Esophagus muscularis mucosa (tissue), 4 donors: Measurements from ENCODE around the gene TDRD12. TPM values are rescaled to one million over a fixed set of nuclear protein-coding genes. Genes with fewer than 3 reads are reported as not detected.

Source experiments
- DNase-seq: peaks from one replicate; pipeline ENCODE4 v3.0.0-alpha.2; 2017; ENCODE audit errors: extremely low spot score
- H3K27ac ChIP-seq, 4 donors: fragments of 200-600 bp; sonication (generic); replicated peaks in 1 of 4; 1 replicate in 3 of 4; 2 replicates in 1 of 4; pipeline ENCODE4 v1.5.1; 2016 to 2019; ENCODE audit warnings: mild to moderate bottlenecking in 1 of 4
- H3K27me3 ChIP-seq, 4 donors: fragments of 200-600 bp; sonication (generic); one replicate each; pipeline versions ENCODE4 v1.5.1 to v1.6.0; 2016 to 2019
- H3K36me3 ChIP-seq, 4 donors: fragments of 200-600 bp; sonication (generic); one replicate each; pipeline ENCODE4 v1.5.1; 2016 to 2019
- H3K4me1 ChIP-seq, 4 donors: fragments of 200-600 bp; sonication (generic); one replicate each; pipeline ENCODE4 v1.5.1; 2016 to 2019
- H3K4me3 ChIP-seq, 4 donors: fragments of 200-600 bp; sonication (generic); 1 replicate in 2 of 4; 2 replicates in 2 of 4; pipeline ENCODE4 v1.5.1; 2016 to 2019; ENCODE audit warnings: mild to moderate bottlenecking in 4 of 4, moderate library complexity in 1 of 4
- H3K9me3 ChIP-seq, 4 donors: fragments of 200-600 bp; sonication (generic); 1 replicate in 3 of 4; 2 replicates in 1 of 4; pipeline ENCODE4 v1.5.1; 2016 to 2019
- EP300 ChIP-seq: sonication (generic); formaldehyde crosslinking; IDR thresholded peaks from one replicate; pipeline ENCODE4 v1.6.1; 2017; ENCODE audit warnings: antibody characterized with exemption
- POLR2A ChIP-seq: fragments of 450-650 bp; IDR thresholded peaks from one replicate; pipeline ENCODE4 v1.6.1; 2017; ENCODE audit warnings: antibody characterized with exemption, moderate library complexity, mild to moderate bottlenecking, low read depth
- POLR2AphosphoS5 ChIP-seq, 2 donors: sonication (generic); formaldehyde crosslinking; IDR thresholded peaks; one replicate each; pipeline ENCODE4 v1.6.1; 2017; ENCODE audit warnings: antibody characterized with exemption in 2 of 2
- WGBS: methylation state at CpG from one replicate; pipeline ENCODE4 v1.1.5; 2018; 5-methylcytosine and 5-hydroxymethylcytosine counted together
- intact Hi-C: fragments of 100-400 bp; cut with DNase I; formaldehyde crosslinking; loops from one replicate; pipeline ENCODE4 v1.15.1; 2023
- total RNA-seq, 4 donors: library from RNA; depleted of rRNA; stranded (reverse); fragments of >200 nt; gene quantifications; one replicate each; pipeline versions ENCODE4 v1.1.0 to v1.2.1, GENCODE V29; 2016
- TF ChIP-seq, protein P1 (sequence below), 3 experiments: fragments of 200-600 bp in 2 of 3; fragments of 450-650 bp in 1 of 3; sonication (generic) in 2 of 3; IDR thresholded peaks; one replicate each; pipeline ENCODE4 v1.5.1; 2017 to 2019; ENCODE audit warnings: antibody characterized with exemption in 3 of 3, mild to moderate bottlenecking in 2 of 3, moderate library complexity in 1 of 3

Gene TDRD12
- total RNA-seq, 4 donors from 2014 or later: 0.83 to 1.6 (median 1.3) TPM; not detected in 1

DNA sequence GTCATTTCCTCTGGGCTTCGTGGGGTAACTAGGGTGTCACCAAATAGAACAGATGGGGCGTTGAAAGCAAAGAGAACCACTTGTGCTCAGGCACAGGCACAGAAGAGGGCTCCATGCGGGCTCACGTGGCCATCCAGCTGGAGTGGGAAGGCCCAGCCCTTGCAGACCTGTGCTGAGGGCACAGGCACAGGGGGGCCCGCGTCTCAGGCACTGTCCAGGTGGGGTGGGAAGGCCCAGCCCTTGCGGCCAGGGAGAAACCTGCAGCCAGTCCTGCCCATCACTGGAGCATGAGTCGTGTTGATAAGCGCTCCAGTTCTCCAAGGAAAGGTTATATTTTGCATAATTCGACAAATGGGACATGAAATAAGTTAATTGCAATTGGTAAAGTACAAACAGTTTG, 92.5 kb downstream of the TDRD12 start:
- H3K4me3 ChIP-seq: no peak overlapping the region

DNA sequence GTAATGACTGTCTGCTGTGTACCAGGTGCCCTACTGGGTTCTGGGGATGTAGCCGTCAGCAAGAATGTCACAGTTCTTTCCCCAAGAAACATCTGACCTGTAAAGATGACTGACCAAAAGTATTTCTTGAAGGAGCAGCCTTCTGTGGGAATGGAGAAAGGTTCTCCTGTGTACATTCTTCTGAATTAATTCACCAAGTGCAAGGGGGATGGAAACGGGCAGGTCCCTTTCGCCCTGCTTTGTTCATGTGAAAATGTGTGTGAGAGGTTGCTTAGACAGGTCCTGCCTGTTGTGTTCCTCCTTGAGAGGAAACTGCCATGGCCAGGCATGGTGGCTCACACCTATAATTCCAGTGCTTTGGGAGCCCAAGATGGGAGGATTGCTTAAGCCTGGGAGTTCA, 93.0 kb downstream of the TDRD12 start:
- Histone ChIP-seq H3K9me3 (no peaks in the 10 kb centered on the region), H3K4me3 (no peak overlapping the region), H3K27me3 (peaks cover 0 to 11% (median 0%) of the 10 kb centered on the region in 4 donors), H3K27ac (no peak overlapping the region), H3K36me3 (no peaks in the 10 kb centered on the region), H3K4me1 (no peaks in the 10 kb centered on the region)
- intact Hi-C loops: no loop called here
- TF ChIP-seq EP300: no peak
- TF ChIP-seq, protein P1, sequence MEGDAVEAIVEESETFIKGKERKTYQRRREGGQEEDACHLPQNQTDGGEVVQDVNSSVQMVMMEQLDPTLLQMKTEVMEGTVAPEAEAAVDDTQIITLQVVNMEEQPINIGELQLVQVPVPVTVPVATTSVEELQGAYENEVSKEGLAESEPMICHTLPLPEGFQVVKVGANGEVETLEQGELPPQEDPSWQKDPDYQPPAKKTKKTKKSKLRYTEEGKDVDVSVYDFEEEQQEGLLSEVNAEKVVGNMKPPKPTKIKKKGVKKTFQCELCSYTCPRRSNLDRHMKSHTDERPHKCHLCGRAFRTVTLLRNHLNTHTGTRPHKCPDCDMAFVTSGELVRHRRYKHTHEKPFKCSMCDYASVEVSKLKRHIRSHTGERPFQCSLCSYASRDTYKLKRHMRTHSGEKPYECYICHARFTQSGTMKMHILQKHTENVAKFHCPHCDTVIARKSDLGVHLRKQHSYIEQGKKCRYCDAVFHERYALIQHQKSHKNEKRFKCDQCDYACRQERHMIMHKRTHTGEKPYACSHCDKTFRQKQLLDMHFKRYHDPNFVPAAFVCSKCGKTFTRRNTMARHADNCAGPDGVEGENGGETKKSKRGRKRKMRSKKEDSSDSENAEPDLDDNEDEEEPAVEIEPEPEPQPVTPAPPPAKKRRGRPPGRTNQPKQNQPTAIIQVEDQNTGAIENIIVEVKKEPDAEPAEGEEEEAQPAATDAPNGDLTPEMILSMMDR (IDR thresholded peaks at IDR 0.05): no peak
- no peak for TF ChIP-seq POLR2AphosphoS5 (IDR thresholded peaks at IDR 0.05)
- TF ChIP-seq POLR2A: no peak
- no peak for DNase-seq
- 60% methylated on average over 3 of the region's 3 CpGs for WGBS

More for the DNA sequence above, 92.5 kb downstream of the TDRD12 start:
- Histone ChIP-seq H3K4me1 (no peaks in the 10 kb centered on the region), H3K27me3 (peaks cover 0 to 6% (median 0%) of the 10 kb centered on the region in 4 donors), H3K27ac (no peak overlapping the region), H3K9me3 (no peaks in the 10 kb centered on the region), H3K36me3 (no peaks in the 10 kb centered on the region)
- intact Hi-C loops: no loop called here
- DNase-seq: no peak
- TF ChIP-seq POLR2A (no peak), EP300 (no peak), POLR2AphosphoS5 (IDR thresholded peaks at IDR 0.05) (no peak)
- TF ChIP-seq, protein P1 (IDR thresholded peaks at IDR 0.05): no peak
- WGBS: 78% methylated on average over 10 of the region's 10 CpGs

DNA sequence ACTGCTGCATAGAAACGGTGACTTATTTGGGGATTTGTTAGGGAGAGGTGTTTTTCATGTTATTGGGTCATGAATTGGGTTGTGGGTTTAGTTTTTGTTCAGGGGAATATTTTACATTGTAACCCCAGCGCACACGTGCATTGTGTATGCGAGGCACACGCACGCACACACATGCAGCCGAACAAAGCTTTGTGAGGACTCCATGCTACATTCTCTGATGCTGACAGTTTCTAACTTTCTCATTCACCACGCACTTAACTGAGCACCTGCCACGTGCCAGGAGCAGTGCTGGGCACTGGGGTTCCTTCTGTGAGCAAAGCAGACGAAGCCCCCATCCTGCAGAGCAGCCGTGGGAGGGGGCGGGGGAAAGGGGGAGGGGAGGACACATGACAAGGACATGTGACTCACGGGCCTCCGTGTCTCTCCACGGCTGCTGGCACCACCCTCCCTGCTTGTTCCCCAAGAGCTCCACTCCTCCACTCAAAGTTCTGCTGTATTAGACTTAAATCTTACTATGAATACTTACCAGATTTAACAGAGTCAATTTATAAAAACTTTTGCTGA, 94.4 kb downstream of the TDRD12 start:
- no peak for TF ChIP-seq EP300
- no peak for TF ChIP-seq POLR2AphosphoS5 (IDR thresholded peaks at IDR 0.05)
- TF ChIP-seq, protein P1 (IDR thresholded peaks at IDR 0.05): no peak
- no peak for TF ChIP-seq POLR2A
- H3K27me3 ChIP-seq: peaks cover 0 to 13% (median 0%) of the 10 kb centered on the region in 4 donors
- DNase-seq: no peak
- no peaks in the 10 kb centered on the region for H3K36me3 ChIP-seq
- WGBS: 55% methylated on average over 15 of the region's 15 CpGs
- H3K9me3 ChIP-seq: no peaks in the 10 kb centered on the region
- no peak overlapping the region for H3K4me3 ChIP-seq
- no peak overlapping the region for H3K27ac ChIP-seq
- H3K4me1 ChIP-seq: no peaks in the 10 kb centered on the region
- intact Hi-C loops: no loop called here

DNA sequence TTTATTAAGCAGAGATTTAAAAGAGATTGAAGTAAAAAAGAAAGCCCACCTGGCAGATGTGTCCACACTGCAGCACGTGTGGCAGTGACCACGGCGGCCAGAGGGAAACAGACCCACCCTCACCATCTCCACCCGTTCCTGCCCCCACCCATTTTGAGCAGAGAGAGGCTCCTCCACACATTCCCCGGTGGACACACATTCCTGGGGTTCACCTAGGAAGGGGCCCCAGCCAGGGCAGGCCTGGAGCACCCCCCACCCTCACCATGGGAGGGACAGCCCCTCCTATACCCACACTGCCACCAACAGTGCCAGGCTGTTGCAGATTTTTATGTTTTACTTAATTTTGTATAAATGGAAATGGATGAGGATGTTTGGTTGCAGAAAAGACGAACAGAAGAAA, 95.1 kb downstream of the TDRD12 start:
- peaks cover 0 to 16% (median 0%) of the 10 kb centered on the region in 4 donors for H3K27me3 ChIP-seq
- intact Hi-C loops: no loop called here

More for the DNA sequence above, 95.1 kb downstream of the TDRD12 start:
- Histone ChIP-seq H3K27ac (no peak overlapping the region), H3K9me3 (no peaks in the 10 kb centered on the region), H3K4me3 (no peak overlapping the region), H3K36me3 (no peaks in the 10 kb centered on the region), H3K4me1 (no peaks in the 10 kb centered on the region)
- WGBS: 62% methylated on average over 6 of the region's 6 CpGs
- no peak for DNase-seq
- no peak for TF ChIP-seq EP300
- TF ChIP-seq, protein P1 (IDR thresholded peaks at IDR 0.05): no peak
- no peak for TF ChIP-seq POLR2A
- no peak for TF ChIP-seq POLR2AphosphoS5 (IDR thresholded peaks at IDR 0.05)
